HEK293 (cell line): Measurements from ENCODE around the gene FDXR.

Experiments
- CTCF ChIA-PET: fragments of 350-600 bp; formaldehyde crosslinking; extraction: SDS; loops from one replicate; lab custom pipeline; 2021; ENCODE audit warnings: antibody characterized with exemption; lab: Yijun Ruan, JAX
- POLR2A ChIA-PET: fragments of 300-600 bp; formaldehyde crosslinking; extraction: SDS; loops from one replicate; lab custom pipeline; 2020; ENCODE audit warnings: antibody characterized with exemption, inconsistent platforms; lab: Yijun Ruan, JAX
- H3K27ac ChIP-seq: fragments of 200-500 bp; sonication (Bioruptor generic); 2 replicates; pipeline ENCODE4 v1.5.1; 2014; ENCODE audit warnings: low read depth, low read length, control low read depth, inconsistent platforms; ENCODE audit errors: extremely low read depth
- H3K36me3 ChIP-seq, 2 experiments: fragments of 200-500 bp in 1 of 2; sonication (Bioruptor generic) in 1 of 2; 1 replicate in 1 of 2; 2 replicates in 1 of 2; pipeline ENCODE4 v1.5.1; 2014 to 2017; ENCODE audit warnings: inconsistent platforms in 2 of 2, low read length in 2 of 2; ENCODE audit not compliant: control insufficient read depth in 2 of 2, insufficient read depth in 1 of 2
- H3K4me1 ChIP-seq: fragments of 200-500 bp; sonication (Bioruptor generic); 2 replicates; pipeline ENCODE4 v1.5.1; 2014; ENCODE audit warnings: mild to moderate bottlenecking, low read length, inconsistent platforms; ENCODE audit not compliant: control insufficient read depth, insufficient read depth
- H3K4me3 ChIP-seq: 2 replicates; pipeline ENCODE4 v1.5.1; 2011; ENCODE audit warnings: low read depth, mild to moderate bottlenecking, control low read depth, low read length, moderate library complexity
- H3K9me3 ChIP-seq: fragments of 200-500 bp; sonication (Bioruptor generic); 2 replicates; pipeline ENCODE4 v1.5.1; 2014; ENCODE audit warnings: low read depth, low read length, inconsistent platforms; ENCODE audit not compliant: control insufficient read depth, insufficient read depth
- BCL11A ChIP-seq: fragments of 450-650 bp; formaldehyde crosslinking; IDR thresholded peaks from 2 replicates; pipeline ENCODE4 v1.5.1; 2016; ENCODE audit warnings: low read depth, missing biosample characterization, missing genetic modification characterization
- KLF8 ChIP-seq: fragments of 450-650 bp; formaldehyde crosslinking; IDR thresholded peaks from 2 replicates; pipeline ENCODE4 v1.5.1; 2016; ENCODE audit warnings: missing biosample characterization, missing genetic modification characterization
- PRDM1 ChIP-seq: fragments of 450-650 bp; formaldehyde crosslinking; IDR thresholded peaks from 2 replicates; pipeline ENCODE4; 2016; ENCODE audit warnings: missing biosample characterization, missing genetic modification characterization
- TCF7L2 ChIP-seq: IDR thresholded peaks from 2 replicates; pipeline ENCODE4 v1.6.1; 2011; ENCODE audit warnings: low read depth, mild to moderate bottlenecking, inconsistent platforms, low read length, moderate library complexity, borderline replicate concordance
- WT1 ChIP-seq: fragments of 450-650 bp; formaldehyde crosslinking; IDR thresholded peaks from 2 replicates; pipeline ENCODE4 v1.5.1; 2016; ENCODE audit warnings: missing biosample characterization, missing genetic modification characterization
- ZBTB17 ChIP-seq: fragments of 450-650 bp; formaldehyde crosslinking; IDR thresholded peaks from 2 replicates; pipeline ENCODE4 v1.5.1; 2016; ENCODE audit warnings: missing biosample characterization, missing genetic modification characterization
- ZBTB48 ChIP-seq: fragments of 450-650 bp; formaldehyde crosslinking; IDR thresholded peaks from 2 replicates; pipeline ENCODE4 v1.5.1; 2016; ENCODE audit warnings: missing biosample characterization, missing genetic modification characterization
- ZFHX2 ChIP-seq: fragments of 450-650 bp; formaldehyde crosslinking; conservative IDR thresholded peaks from 2 replicates; pipeline ENCODE4 v1.5.1; 2016; ENCODE audit warnings: missing biosample characterization, missing genetic modification characterization
- ZNF335 ChIP-seq: fragments of 450-650 bp; formaldehyde crosslinking; conservative IDR thresholded peaks from 2 replicates; pipeline ENCODE4 v1.5.1; 2016; ENCODE audit warnings: missing biosample characterization, missing genetic modification characterization
- ZNF362 ChIP-seq: fragments of 450-650 bp; formaldehyde crosslinking; IDR thresholded peaks from 2 replicates; pipeline ENCODE4 v1.5.1; 2016; ENCODE audit warnings: missing biosample characterization, missing genetic modification characterization
- ZNF423 ChIP-seq: fragments of 450-650 bp; formaldehyde crosslinking; IDR thresholded peaks from 2 replicates; pipeline ENCODE4 v1.5.1; 2016; ENCODE audit warnings: missing biosample characterization, missing genetic modification characterization
- ZNF677 ChIP-seq: fragments of 450-650 bp; IDR thresholded peaks from 2 replicates; pipeline ENCODE4 v1.5.0; 2018; ENCODE audit warnings: missing biosample characterization, mild to moderate bottlenecking, missing genetic modification characterization, moderate library complexity
- ZNF747 ChIP-seq: fragments of 450-650 bp; formaldehyde crosslinking; IDR thresholded peaks from 2 replicates; pipeline ENCODE4 v1.5.1; 2016; ENCODE audit warnings: missing biosample characterization, missing genetic modification characterization
- ZNF791 ChIP-seq: fragments of 450-650 bp; formaldehyde crosslinking; IDR thresholded peaks from 2 replicates; pipeline ENCODE4 v1.5.1; 2016; ENCODE audit warnings: missing biosample characterization, missing genetic modification characterization
- TF ChIP-seq, protein P1 (sequence below): sonication (generic); formaldehyde crosslinking; IDR thresholded peaks from 2 replicates; pipeline ENCODE4 v1.8.1; 2022; ENCODE audit warnings: mild to moderate bottlenecking, moderate library complexity, missing genetic modification reagents
- TF ChIP-seq, protein P2 (sequence below): fragments of 450-650 bp; formaldehyde crosslinking; IDR thresholded peaks from 2 replicates; pipeline ENCODE4 v1.5.1; 2016; ENCODE audit warnings: missing biosample characterization, missing genetic modification characterization, borderline replicate concordance
- TF ChIP-seq, protein P3 (sequence below): fragments of 450-650 bp; formaldehyde crosslinking; IDR thresholded peaks from 2 replicates; pipeline ENCODE4 v1.5.1; 2016; ENCODE audit warnings: missing biosample characterization, missing genetic modification characterization

FDXR gene

GRCh38 chr17:74892974-74893911 is 20.4 kb upstream of the FDXR start, which contains the start of gene FADS6:
FADS6 (minus strand) TSS chr17:74893633; CDS start chr17:74893595, 38 bp downstream.
- TF ChIP-seq ZNF747 (tag by site-specific recombination): no peak
- no peak for TF ChIP-seq PRDM1
- TF ChIP-seq ZNF362: no peak
- TF ChIP-seq ZNF335: no peak
- TF ChIP-seq ZBTB48: no peak
- no peak within 1 kb of the TSS for H3K27ac ChIP-seq
- POLR2A ChIA-PET: no interaction called here
- H3K4me1 ChIP-seq: no peaks in the 10 kb centered on the region
- CTCF ChIA-PET: no interaction called here
- H3K36me3 ChIP-seq: no peaks in the 10 kb centered on the region
- H3K9me3 ChIP-seq: no peaks in the 10 kb centered on the region
- no peak within 1 kb of the TSS for H3K4me3 ChIP-seq

DNA sequence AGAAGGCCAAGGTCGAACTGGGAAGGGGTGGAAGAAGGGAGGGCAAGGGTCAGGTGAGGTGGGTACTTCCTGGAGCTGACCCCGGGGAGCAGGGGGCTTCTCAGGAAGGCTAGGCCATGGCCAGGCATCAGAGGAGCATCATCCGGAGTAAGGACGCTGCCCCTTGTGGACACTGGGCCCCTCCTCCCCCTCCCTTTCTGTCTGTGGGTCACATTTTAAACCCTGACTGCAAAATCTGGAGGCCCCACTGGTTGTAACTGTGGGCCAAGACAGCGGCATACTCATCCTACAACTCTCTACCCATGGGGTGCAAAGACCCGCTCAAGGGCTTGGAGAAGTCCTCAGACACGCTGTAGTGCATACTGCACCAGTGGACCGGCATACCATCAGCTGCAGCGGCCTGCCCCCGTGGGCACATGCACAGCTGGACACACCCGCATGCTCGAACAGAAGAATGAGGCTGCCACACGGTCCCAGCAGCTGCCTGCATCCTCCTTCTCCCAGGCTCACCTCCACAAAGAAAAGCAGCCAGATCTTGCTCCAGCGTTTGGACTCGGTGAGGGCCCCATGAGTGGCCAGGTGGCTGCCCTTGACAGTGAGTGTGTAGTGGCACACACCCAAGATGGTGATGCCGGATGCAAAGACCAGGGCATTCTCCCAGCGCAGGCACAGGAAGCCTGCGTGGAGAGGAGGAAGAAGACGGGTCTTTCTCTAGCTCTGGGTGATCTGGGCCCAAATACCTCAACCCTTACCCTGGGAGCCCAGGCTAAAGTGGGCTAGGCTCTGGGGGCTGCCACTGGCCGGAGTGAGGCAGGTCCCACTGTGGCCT is 19.4 kb upstream of the FDXR start:
- no peaks in the 10 kb centered on the region for H3K4me1 ChIP-seq
- TF ChIP-seq, protein P1, sequence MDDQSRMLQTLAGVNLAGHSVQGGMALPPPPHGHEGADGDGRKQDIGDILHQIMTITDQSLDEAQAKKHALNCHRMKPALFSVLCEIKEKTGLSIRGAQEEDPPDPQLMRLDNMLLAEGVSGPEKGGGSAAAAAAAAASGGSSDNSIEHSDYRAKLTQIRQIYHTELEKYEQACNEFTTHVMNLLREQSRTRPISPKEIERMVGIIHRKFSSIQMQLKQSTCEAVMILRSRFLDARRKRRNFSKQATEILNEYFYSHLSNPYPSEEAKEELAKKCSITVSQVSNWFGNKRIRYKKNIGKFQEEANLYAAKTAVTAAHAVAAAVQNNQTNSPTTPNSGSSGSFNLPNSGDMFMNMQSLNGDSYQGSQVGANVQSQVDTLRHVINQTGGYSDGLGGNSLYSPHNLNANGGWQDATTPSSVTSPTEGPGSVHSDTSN (CRISPR knock-in tag): no peak
- no peak for TF ChIP-seq BCL11A
- no peak for TF ChIP-seq WT1
- ChIA-PET CTCF (interaction anchor here (0.5 to 0.9 kb wide), 6 partner anchors 26 to 554 kb away, joined by 3 to 5 read pairs (median 4); no protein-coding TSS in a partner anchor), POLR2A (no interaction called here)
- H3K9me3 ChIP-seq: no peaks in the 10 kb centered on the region
- H3K27ac ChIP-seq: no peak overlapping the region
- H3K36me3 ChIP-seq: no peaks in the 10 kb centered on the region
- H3K4me3 ChIP-seq: no peak overlapping the region

DNA sequence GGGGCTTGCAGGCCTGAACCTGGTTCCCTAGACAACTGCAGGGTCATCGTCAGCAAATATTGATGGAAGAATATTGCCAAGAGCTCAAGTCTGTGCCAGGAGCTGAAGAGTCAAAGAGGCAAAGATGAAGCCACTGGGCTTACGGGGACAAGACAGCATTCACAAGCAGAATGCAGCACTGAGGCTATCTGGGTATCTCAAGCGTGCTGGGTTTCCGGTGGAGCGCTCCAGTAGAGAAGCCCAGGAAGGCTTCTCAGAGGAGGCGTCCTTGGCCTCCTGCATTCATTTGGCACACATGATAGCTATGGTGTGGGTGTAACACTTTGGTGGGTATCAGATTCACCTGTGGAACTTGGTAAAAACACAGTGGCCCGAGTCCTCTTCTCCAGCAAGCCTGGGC is 17.8 kb upstream of the FDXR start:
- H3K9me3 ChIP-seq: no peaks in the 10 kb centered on the region
- no peak overlapping the region for H3K27ac ChIP-seq
- TF ChIP-seq ZBTB17 (tag by site-specific recombination): no peak
- no peak for TF ChIP-seq TCF7L2
- no peak for TF ChIP-seq ZFHX2 (tag by site-specific recombination)
- TF ChIP-seq, protein P2, sequence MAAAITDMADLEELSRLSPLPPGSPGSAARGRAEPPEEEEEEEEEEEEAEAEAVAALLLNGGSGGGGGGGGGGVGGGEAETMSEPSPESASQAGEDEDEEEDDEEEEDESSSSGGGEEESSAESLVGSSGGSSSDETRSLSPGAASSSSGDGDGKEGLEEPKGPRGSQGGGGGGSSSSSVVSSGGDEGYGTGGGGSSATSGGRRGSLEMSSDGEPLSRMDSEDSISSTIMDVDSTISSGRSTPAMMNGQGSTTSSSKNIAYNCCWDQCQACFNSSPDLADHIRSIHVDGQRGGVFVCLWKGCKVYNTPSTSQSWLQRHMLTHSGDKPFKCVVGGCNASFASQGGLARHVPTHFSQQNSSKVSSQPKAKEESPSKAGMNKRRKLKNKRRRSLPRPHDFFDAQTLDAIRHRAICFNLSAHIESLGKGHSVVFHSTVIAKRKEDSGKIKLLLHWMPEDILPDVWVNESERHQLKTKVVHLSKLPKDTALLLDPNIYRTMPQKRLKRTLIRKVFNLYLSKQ (tag by site-specific recombination): no peak
- TF ChIP-seq ZNF791 (tag by site-specific recombination): no peak
- TF ChIP-seq, protein P3, sequence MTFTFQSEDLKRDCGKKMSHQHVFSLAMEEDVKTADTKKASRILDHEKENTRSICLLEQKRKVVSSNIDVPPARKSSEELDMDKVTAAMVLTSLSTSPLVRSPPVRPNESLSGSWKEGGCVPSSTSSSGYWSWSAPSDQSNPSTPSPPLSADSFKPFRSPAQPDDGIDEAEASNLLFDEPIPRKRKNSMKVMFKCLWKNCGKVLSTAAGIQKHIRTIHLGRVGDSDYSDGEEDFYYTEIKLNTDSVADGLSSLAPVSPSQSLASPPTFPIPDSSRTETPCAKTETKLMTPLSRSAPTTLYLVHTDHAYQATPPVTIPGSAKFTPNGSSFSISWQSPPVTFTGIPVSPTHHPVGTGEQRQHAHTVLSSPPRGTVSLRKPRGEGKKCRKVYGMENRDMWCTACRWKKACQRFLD: no peak
- no peak for TF ChIP-seq ZNF423 (tag by site-specific recombination)
- no peak for TF ChIP-seq ZNF677 (tag by site-specific recombination)
- no peak for TF ChIP-seq KLF8
- TF ChIP-seq, protein P1 (CRISPR knock-in tag): no peak
- no peak overlapping the region for H3K4me3 ChIP-seq
- no peaks in the 10 kb centered on the region for H3K4me1 ChIP-seq
- POLR2A ChIA-PET: interaction anchor here (0.7 to 1.6 kb wide), 2 partner anchors 10 to 18 kb away, joined by 3 to 10 read pairs; partner anchors contain the start of gene FDXR
- CTCF ChIA-PET: interaction anchor here (0.6 to 1.5 kb wide), 4 partner anchors 27 to 323 kb away, joined by 3 to 6 read pairs (median 4); partner anchors contain the start of gene CD300H
- H3K36me3 ChIP-seq: no peaks in the 10 kb centered on the region
